Measurements from ENCODE around the gene GIPC2. TPM values are rescaled to one million over a fixed set of nuclear protein-coding genes. Genes with fewer than 3 reads are reported as not detected.
A peak's percentile ranks its signal among the peaks of the same experiment; 100 is the strongest.

Gene GIPC2
- total RNA-seq, 2 donors from 2014 or later: 26.7 to 35.4 TPM

GRCh38 chr1:78045563-78045925 lies 222 bp upstream of the GIPC2 start:
- TF ChIP-seq, protein P1, sequence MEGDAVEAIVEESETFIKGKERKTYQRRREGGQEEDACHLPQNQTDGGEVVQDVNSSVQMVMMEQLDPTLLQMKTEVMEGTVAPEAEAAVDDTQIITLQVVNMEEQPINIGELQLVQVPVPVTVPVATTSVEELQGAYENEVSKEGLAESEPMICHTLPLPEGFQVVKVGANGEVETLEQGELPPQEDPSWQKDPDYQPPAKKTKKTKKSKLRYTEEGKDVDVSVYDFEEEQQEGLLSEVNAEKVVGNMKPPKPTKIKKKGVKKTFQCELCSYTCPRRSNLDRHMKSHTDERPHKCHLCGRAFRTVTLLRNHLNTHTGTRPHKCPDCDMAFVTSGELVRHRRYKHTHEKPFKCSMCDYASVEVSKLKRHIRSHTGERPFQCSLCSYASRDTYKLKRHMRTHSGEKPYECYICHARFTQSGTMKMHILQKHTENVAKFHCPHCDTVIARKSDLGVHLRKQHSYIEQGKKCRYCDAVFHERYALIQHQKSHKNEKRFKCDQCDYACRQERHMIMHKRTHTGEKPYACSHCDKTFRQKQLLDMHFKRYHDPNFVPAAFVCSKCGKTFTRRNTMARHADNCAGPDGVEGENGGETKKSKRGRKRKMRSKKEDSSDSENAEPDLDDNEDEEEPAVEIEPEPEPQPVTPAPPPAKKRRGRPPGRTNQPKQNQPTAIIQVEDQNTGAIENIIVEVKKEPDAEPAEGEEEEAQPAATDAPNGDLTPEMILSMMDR (IDR thresholded peaks at IDR 0.05): no peak
- H3K4me1 ChIP-seq: no peaks in the 10 kb centered on the region
- H3K27me3 ChIP-seq: no peaks in the 10 kb centered on the region
- H3K9me3 ChIP-seq: no peaks in the 10 kb centered on the region
- peak overlapping the region; percentile 77 for H3K4me3 ChIP-seq
- peak overlapping the region; percentile 79 to 90 for H3K9ac ChIP-seq (ENCODE audit: low read depth in 2 of 2, low read length in 2 of 2)
- DNase-seq: no peak
- peak overlapping the region; percentile 84 for H3K27ac ChIP-seq
- no peaks in the 10 kb centered on the region for H3K36me3 ChIP-seq
- intact Hi-C loops (cut with DNase I): loop anchor here (10.0 kb wide), 1 partner anchor 51 kb away; no protein-coding TSS in a partner anchor

DNA sequence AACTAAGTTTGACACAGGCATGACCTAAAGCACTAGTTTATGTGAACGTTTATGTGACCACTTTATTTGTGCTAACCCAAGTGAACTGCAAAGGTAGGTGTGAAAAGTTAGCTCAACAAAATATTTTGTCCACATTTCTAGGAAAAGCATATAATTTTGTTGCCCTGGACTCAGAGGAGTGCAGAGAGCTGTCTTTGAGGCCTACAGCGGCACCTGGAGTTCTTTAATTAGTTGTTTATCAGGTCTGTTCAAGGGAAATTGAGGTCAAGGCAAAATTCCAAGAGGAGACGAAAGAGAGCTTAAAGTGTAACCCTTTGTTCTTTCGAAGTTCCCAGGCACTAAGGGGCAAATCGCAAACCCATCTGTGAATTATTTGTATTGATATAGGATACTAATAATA lies 1.3 kb downstream of the GIPC2 start:
- intact Hi-C loops (cut with DNase I): loop anchor here (10.0 kb wide), 1 partner anchor 52 kb away; no protein-coding TSS in a partner anchor
- peak overlapping the region; percentile 84 for H3K27ac ChIP-seq
- H3K9ac ChIP-seq (ENCODE audit: low read depth in 2 of 2, low read length in 2 of 2): peak overlapping the region; percentile 9 to 90
- H3K27me3 ChIP-seq: no peaks in the 10 kb centered on the region
- H3K36me3 ChIP-seq: no peaks in the 10 kb centered on the region
- no peaks in the 10 kb centered on the region for H3K4me1 ChIP-seq
- DNase-seq: peak; percentile 26
- TF ChIP-seq, protein P1 (IDR thresholded peaks at IDR 0.05): no peak
- no peaks in the 10 kb centered on the region for H3K9me3 ChIP-seq
- H3K4me3 ChIP-seq: peak overlapping the region; percentile 77

DNA sequence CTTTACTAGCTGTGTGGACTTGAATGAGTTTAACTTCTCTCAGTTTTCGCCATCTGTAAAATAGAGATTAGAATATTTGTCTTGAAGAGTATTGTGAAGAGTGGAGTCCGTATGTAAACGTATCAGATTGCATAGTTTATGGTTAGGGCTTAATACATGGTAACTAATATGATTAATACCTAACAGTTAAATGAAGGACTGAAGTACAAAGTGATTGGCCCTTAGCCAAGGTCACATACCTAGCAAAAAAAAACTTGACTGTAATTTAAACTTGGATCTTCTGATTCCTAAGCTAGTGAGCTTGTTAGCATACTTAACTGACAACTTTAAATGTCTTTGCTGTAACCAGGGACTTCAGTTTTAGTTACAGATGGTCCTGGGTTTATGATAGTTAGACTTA lies 1.9 kb downstream of the GIPC2 start:
- no peaks in the 10 kb centered on the region for H3K9me3 ChIP-seq
- no peak overlapping the region for H3K27ac ChIP-seq
- H3K27me3 ChIP-seq: no peaks in the 10 kb centered on the region
- H3K36me3 ChIP-seq: no peaks in the 10 kb centered on the region
- no peak overlapping the region for H3K9ac ChIP-seq (ENCODE audit: low read depth in 2 of 2, low read length in 2 of 2)
- peak overlapping the region; percentile 77 for H3K4me3 ChIP-seq
- intact Hi-C loops (cut with DNase I): loop anchor here (10.0 kb wide), 1 partner anchor 53 kb away; no protein-coding TSS in a partner anchor
- no peaks in the 10 kb centered on the region for H3K4me1 ChIP-seq
- DNase-seq: no peak
- TF ChIP-seq, protein P1 (IDR thresholded peaks at IDR 0.05): no peak

- no peaks in the 10 kb centered on the region for H3K36me3 ChIP-seq
- no peak overlapping the region for H3K9ac ChIP-seq (ENCODE audit: low read depth in 2 of 2, low read length in 2 of 2)
- no peak overlapping the region for H3K4me3 ChIP-seq
- H3K27me3 ChIP-seq: no peaks in the 10 kb centered on the region
- TF ChIP-seq, protein P1 (IDR thresholded peaks at IDR 0.05): no peak
- DNase-seq: no peak
- intact Hi-C loops (cut with DNase I): loop anchor here (10.0 kb wide), 1 partner anchor 54 kb away; no protein-coding TSS in a partner anchor
- H3K27ac ChIP-seq: no peak overlapping the region
- H3K4me1 ChIP-seq: no peaks in the 10 kb centered on the region
- no peaks in the 10 kb centered on the region for H3K9me3 ChIP-seq
These were observed 2.7 kb downstream of the GIPC2 start for GRCh38 chr1:78048446-78048845.

GRCh38 chr1:78049396-78049795 lies 3.6 kb downstream of the GIPC2 start:
- Histone ChIP-seq H3K27ac (no peak overlapping the region), H3K36me3 (no peaks in the 10 kb centered on the region), H3K4me3 (no peak overlapping the region), H3K27me3 (no peaks in the 10 kb centered on the region), H3K4me1 (no peaks in the 10 kb centered on the region), H3K9me3 (no peaks in the 10 kb centered on the region), H3K9ac (ENCODE audit: low read depth in 2 of 2, low read length in 2 of 2) (no peak overlapping the region)
- intact Hi-C loops (cut with DNase I): loop anchor here (10.0 kb wide), 1 partner anchor 55 kb away; no protein-coding TSS in a partner anchor
- TF ChIP-seq, protein P1 (IDR thresholded peaks at IDR 0.05): no peak
- no peak for DNase-seq
